Chondrocyte (in vitro differentiated cells): Measurements from ENCODE around the gene PDIA6. TPM values are rescaled to one million over a fixed set of nuclear protein-coding genes. Genes with fewer than 3 reads are reported as not detected.

Source experiments
- DNase-seq: peaks from one replicate; pipeline ENCODE4 v3.0.0; 2021; ENCODE audit warnings: mixed read lengths, low spot score
- H3K27ac Mint-ChIP-seq: one replicate; pipeline ENCODE4 v1.8.0; 2021; ENCODE audit warnings: mild to moderate bottlenecking, moderate library complexity, mixed read lengths; ENCODE audit not compliant: unreplicated experiment
- H3K27me3 Mint-ChIP-seq: 2 replicates; pipeline ENCODE4 v1.8.0; 2021; ENCODE audit warnings: low read depth, mixed read lengths
- H3K36me3 Mint-ChIP-seq: 2 replicates; pipeline ENCODE4 v1.8.0; 2021; ENCODE audit warnings: low read depth, mixed read lengths
- H3K4me1 Mint-ChIP-seq: 2 replicates; pipeline ENCODE4 v1.8.0; 2021; ENCODE audit warnings: low read depth, mild to moderate bottlenecking, mixed read lengths
- H3K4me3 Mint-ChIP-seq: one replicate; pipeline ENCODE4 v1.8.0; 2021; ENCODE audit warnings: mild to moderate bottlenecking, moderate library complexity, mixed read lengths; ENCODE audit not compliant: unreplicated experiment
- H3K9me3 Mint-ChIP-seq: 2 replicates; pipeline ENCODE4 v1.8.0; 2021; ENCODE audit warnings: low read depth, mixed read lengths
- CTCF ChIP-seq: fragments of 200-600 bp; sonication (generic); IDR thresholded peaks from 2 replicates; pipeline ENCODE4 v1.5.0; 2021; ENCODE audit warnings: antibody characterized with exemption, mild to moderate bottlenecking, moderate library complexity
- total RNA-seq: library from RNA; stranded (reverse); gene quantifications from 3 replicates; pipeline ENCODE4 v1.2.1, GENCODE V29; 2021

PDIA6 gene
- total RNA-seq, 1 donor from 2014 or later = 198 TPM

- H3K9me3 Mint-ChIP-seq = no peaks in the 10 kb centered on the region
- no peak overlapping the region for H3K27ac Mint-ChIP-seq
- TF ChIP-seq CTCF = no peak
- H3K4me1 Mint-ChIP-seq = peaks cover 8% of the 10 kb centered on the region
- DNase-seq = no peak
- peaks cover 33% of the 10 kb centered on the region for H3K36me3 Mint-ChIP-seq
- no peak overlapping the region for H3K4me3 Mint-ChIP-seq
- H3K27me3 Mint-ChIP-seq = no peaks in the 10 kb centered on the region
These were observed 17.7 kb downstream of the PDIA6 start for GRCh38 chr2:10794876-10795275.

DNA sequence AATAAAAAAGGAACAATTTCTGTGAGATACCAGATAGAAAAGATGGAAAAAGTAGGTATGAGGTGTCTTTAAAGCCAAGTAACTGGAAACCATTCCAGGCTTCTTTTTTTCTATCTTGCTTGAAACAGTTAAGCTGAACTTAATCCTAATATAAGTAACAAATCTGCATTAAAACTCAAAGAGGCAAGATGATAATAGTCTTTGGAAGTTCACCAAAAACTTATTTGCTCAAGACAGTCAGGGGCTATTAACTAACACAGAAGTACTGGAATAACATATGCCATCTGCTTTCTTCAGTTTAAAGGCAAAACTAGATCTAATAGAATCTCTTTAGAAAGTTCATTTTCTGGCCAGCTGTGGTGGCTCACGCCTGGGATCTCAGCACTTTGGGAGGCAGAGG, 18.8 kb downstream of the PDIA6 start:
- Mint-ChIP-seq H3K36me3 (peaks cover 38% of the 10 kb centered on the region), H3K27me3 (no peaks in the 10 kb centered on the region), H3K27ac (no peak overlapping the region), H3K4me3 (no peak overlapping the region), H3K4me1 (peaks cover 8% of the 10 kb centered on the region), H3K9me3 (no peaks in the 10 kb centered on the region)
- TF ChIP-seq CTCF = no peak
- DNase-seq = no peak

- Mint-ChIP-seq H3K27me3 (no peaks in the 10 kb centered on the region), H3K27ac (peak overlapping the region; percentile 52), H3K36me3 (peaks cover 43% of the 10 kb centered on the region)
These were observed 19.8 kb downstream of the PDIA6 start for GRCh38 chr2:10792660-10793400.

GRCh38 chr2:10792001-10792634, 20.5 kb downstream of the PDIA6 start:
- H3K27me3 Mint-ChIP-seq = no peaks in the 10 kb centered on the region
- peaks cover 8% of the 10 kb centered on the region for H3K4me1 Mint-ChIP-seq
- H3K27ac Mint-ChIP-seq = peak overlapping the region; percentile 52
- H3K36me3 Mint-ChIP-seq = peaks cover 45% of the 10 kb centered on the region
- H3K9me3 Mint-ChIP-seq = no peaks in the 10 kb centered on the region
- DNase-seq = no peak
- H3K4me3 Mint-ChIP-seq = no peak overlapping the region
- no peak for TF ChIP-seq CTCF

More at GRCh38 chr2:10792660-10793400, 19.8 kb downstream of the PDIA6 start:
- no peaks in the 10 kb centered on the region for H3K9me3 Mint-ChIP-seq
- peak; percentile 22 for TF ChIP-seq CTCF
- peaks cover 8% of the 10 kb centered on the region for H3K4me1 Mint-ChIP-seq
- DNase-seq = no peak
- no peak overlapping the region for H3K4me3 Mint-ChIP-seq

DNA sequence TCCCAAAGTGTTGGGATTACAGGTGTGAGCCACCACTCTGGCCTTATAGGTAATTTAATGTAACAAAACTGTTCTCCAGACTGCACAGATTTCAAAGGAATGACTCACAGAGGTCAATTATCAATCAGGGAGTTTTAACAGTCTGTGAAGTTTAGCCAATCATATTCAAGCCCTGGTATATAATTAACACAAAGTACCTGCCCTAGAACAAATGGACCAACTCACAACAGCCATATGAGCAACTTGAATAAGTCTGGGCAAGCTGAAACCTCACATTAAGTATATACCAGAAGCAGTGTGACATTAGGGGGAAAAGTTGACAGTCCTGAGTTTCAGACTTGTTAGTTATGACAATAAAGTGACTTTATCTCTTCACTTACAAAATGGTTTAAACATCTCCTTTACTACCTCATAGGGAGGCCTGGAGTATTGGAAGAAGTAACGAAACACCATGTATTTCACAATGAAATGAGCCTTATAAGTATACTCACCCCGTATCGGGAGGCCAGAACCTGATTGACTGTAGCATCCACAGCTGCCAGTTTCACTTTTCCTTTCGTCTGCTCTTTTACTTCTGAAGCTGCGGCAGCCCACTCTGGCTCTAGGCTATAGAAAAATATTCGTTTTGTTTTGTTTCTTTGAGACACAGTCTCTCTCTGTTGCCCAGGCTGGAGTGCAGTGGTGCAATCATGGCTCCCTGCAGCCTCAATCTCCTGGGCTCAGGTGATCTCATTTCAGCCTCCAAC, 22.2 kb downstream of the PDIA6 start:
- peaks cover 8% of the 10 kb centered on the region for H3K4me1 Mint-ChIP-seq
- H3K9me3 Mint-ChIP-seq = no peaks in the 10 kb centered on the region
- no peak for DNase-seq
- peaks cover 49% of the 10 kb centered on the region for H3K36me3 Mint-ChIP-seq
- no peak for TF ChIP-seq CTCF
- no peak overlapping the region for H3K4me3 Mint-ChIP-seq
- H3K27me3 Mint-ChIP-seq = no peaks in the 10 kb centered on the region
- H3K27ac Mint-ChIP-seq = no peak overlapping the region
